Measurements from ENCODE around the gene SLC35F4.

DNA sequence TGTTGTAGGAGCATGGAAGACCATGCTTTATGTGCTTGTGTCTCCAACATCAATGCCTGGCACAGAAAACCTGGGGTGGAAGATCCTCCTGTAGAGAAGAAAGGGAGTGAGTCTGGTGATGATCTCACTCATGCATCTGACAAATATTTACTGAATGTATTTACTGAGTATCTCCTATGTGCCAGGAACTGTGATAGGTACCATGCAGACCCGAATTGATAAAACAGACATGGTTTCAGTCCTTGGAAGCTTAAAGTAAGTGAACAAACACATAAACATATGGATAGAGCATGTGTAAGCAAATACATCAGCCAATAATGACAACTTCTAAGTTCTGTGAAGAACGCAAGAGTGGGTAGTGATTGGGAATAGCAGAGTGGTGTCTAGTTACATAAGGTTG, 255.3 kb downstream of the SLC35F4 start:
- TF ChIP-seq EZH2phosphoT487 (IDR thresholded peaks at IDR 0.05; ENCODE audit: low read depth, severe bottlenecking, unreplicated experiment) (no peak), CTCF (IDR thresholded peaks at IDR 0.05; ENCODE audit: poor library complexity) (no peak)
